ENCODE data around the gene CCDC201. TPM values are rescaled to one million over a fixed set of nuclear protein-coding genes. Genes with fewer than 3 reads are reported as not detected.
"Not testable (repeated sequence)": the region's sequence is repeated elsewhere in the genome, so short reads cannot be mapped to it uniquely, and the experiment has no call there.

CCDC201 gene
- total and polyA plus RNA-seq, 8 donors = not detected

- DNase-seq; H3K27me3 ChIP-seq; H3K27ac ChIP-seq; H3K4me3 ChIP-seq; intact Hi-C loops (cut with DNase I; ENCODE audit: low total_unique reads); H3K9me3 ChIP-seq; H3K36me3 ChIP-seq; H3K4me1 ChIP-seq: not testable (repeated sequence)
- WGBS, 5 donors = 93 to 97% (median 94%) methylated on average over 21 to 27 of the region's 28 CpGs
Observed at GRCh38 chr7:45810451-45811005, 62.4 kb downstream of the CCDC201 start.

Small RNAs within 50 kb of the gene (small RNA-seq; reads per million reads assigned to genes)
- gene RNU6-326P = 0 reads per million in 4 donors

Other genes starting within 250 kb of the CCDC201 start
- gene IGFBP1, start 15.4 kb upstream of the CCDC201 start, total RNA-seq = under 1 TPM in 1 of 5 donors, not detected in 4; 0.55 TPM
- not detected for gene IGFBP1, start 15.4 kb upstream of the CCDC201 start, polyA plus RNA-seq
- 100 to 1,000 TPM in 3 of 5 donors, 10 to 100 TPM in 2; 12.1 to 218 (median 109) TPM for gene IGFBP3, start 48.2 kb upstream of the CCDC201 start, total RNA-seq
- gene IGFBP3, start 48.2 kb upstream of the CCDC201 start, polyA plus RNA-seq = 10 to 100 TPM; 17.9 to 45.4 (median 20.7) TPM